Mucosa of rectum (tissue), 2 donors: ENCODE measurements around the gene LENG8.

Experiments used
- H3K27ac ChIP-seq, 2 donors: one replicate each; pipeline ENCODE4 v1.7.0; 2013; ENCODE audit warnings: inconsistent platforms in 2 of 2, low read depth in 2 of 2, low read length in 2 of 2
- H3K27me3 ChIP-seq, 2 donors: one replicate each; pipeline ENCODE4 v1.7.0; 2013; ENCODE audit warnings: low read length in 2 of 2; ENCODE audit not compliant: control insufficient read depth in 2 of 2, insufficient read depth in 2 of 2
- H3K36me3 ChIP-seq, 2 donors: one replicate each; pipeline ENCODE4 v1.7.0; 2013; ENCODE audit warnings: low read length in 2 of 2; ENCODE audit not compliant: control insufficient read depth in 2 of 2, insufficient read depth in 2 of 2
- H3K4me1 ChIP-seq, 2 donors: one replicate each; pipeline ENCODE4 v1.7.0; 2013; ENCODE audit warnings: low read length in 2 of 2, mild to moderate bottlenecking in 1 of 2; ENCODE audit not compliant: control insufficient read depth in 2 of 2, insufficient read depth in 2 of 2
- H3K4me3 ChIP-seq, 2 donors: one replicate each; pipeline ENCODE4 v1.7.0; 2013; ENCODE audit warnings: low read length in 2 of 2
- H3K9ac ChIP-seq, 2 donors: one replicate each; pipeline ENCODE4 v1.7.0; 2013; ENCODE audit warnings: low read length in 2 of 2, low read depth in 1 of 2, mild to moderate bottlenecking in 1 of 2
- H3K9me3 ChIP-seq, 2 donors: one replicate each; pipeline ENCODE4 v1.7.0; 2013; ENCODE audit warnings: low read length in 2 of 2; ENCODE audit not compliant: control insufficient read depth in 2 of 2
- donor health status: healthy.
- donor health status: Normal muscosa, but diverticular disease.

LENG8 gene

GRCh38 chr19:54431255-54431838 lies 17.7 kb upstream of the LENG8 start:
- no peak overlapping the region for H3K4me3 ChIP-seq
- peaks cover 2% of the 10 kb centered on the region in 2 donors for H3K4me1 ChIP-seq
- no peak overlapping the region for H3K27ac ChIP-seq
- H3K36me3 ChIP-seq: no peaks in the 10 kb centered on the region
- no peak overlapping the region for H3K9ac ChIP-seq
- peaks cover 26 to 29% of the 10 kb centered on the region in 2 donors for H3K27me3 ChIP-seq
- no peaks in the 10 kb centered on the region for H3K9me3 ChIP-seq

DNA sequence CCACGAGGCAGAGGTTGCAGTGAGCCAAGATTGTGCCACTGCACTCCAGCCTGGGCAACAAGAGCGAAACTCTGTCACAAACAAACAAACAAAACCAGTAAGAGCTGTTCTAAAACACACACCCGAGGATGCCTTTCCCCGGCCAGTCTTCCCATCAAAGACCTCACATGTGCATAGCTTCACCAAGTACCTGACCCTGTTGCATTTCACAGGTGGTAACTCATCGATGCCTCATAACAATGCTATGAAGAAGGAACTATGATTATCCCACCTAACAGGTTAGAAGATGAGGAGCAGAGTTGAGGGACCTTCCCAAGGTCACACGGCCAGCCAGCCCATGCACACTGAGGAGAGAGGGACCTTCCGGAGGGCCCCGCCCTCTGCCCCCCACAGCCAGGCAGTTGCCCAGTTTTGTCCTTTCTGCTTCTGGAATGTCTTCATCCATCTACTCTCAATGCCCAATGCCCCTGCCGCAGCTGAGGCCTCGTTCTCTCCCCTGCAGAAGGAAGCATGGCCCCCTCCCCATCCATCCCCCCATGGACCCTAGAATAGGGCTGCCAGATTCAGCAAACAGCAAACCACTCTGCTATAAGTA lies 16.8 kb upstream of the LENG8 start:
- H3K9me3 ChIP-seq: no peaks in the 10 kb centered on the region
- H3K4me1 ChIP-seq: peaks cover 2 to 3% of the 10 kb centered on the region in 2 donors
- no peaks in the 10 kb centered on the region for H3K36me3 ChIP-seq
- no peak overlapping the region for H3K9ac ChIP-seq
- H3K4me3 ChIP-seq: no peak overlapping the region
- H3K27me3 ChIP-seq: peaks cover 22 to 26% of the 10 kb centered on the region in 2 donors
- H3K27ac ChIP-seq: no peak overlapping the region

GRCh38 chr19:54433697-54434096 lies 15.3 kb upstream of the LENG8 start:
- Histone ChIP-seq H3K9me3 (no peaks in the 10 kb centered on the region), H3K36me3 (no peaks in the 10 kb centered on the region), H3K27ac (no peak overlapping the region), H3K9ac (no peak overlapping the region), H3K4me1 (peaks cover 2 to 3% of the 10 kb centered on the region in 2 donors), H3K4me3 (no peak overlapping the region), H3K27me3 (peaks cover 19 to 20% of the 10 kb centered on the region in 2 donors)

GRCh38 chr19:54434112-54434872 lies 14.7 kb upstream of the LENG8 start:
- Histone ChIP-seq H3K4me1 (peaks cover 2 to 3% of the 10 kb centered on the region in 2 donors), H3K9me3 (no peaks in the 10 kb centered on the region), H3K27ac (no peak overlapping the region), H3K36me3 (peaks cover 0 to 3% of the 10 kb centered on the region in 2 donors), H3K9ac (no peak overlapping the region), H3K27me3 (peaks cover 16% of the 10 kb centered on the region in 2 donors), H3K4me3 (no peak overlapping the region)

- Histone ChIP-seq H3K27ac (no peak overlapping the region), H3K9ac (no peak overlapping the region), H3K4me3 (no peak overlapping the region), H3K9me3 (no peaks in the 10 kb centered on the region), H3K36me3 (peaks cover 0 to 3% of the 10 kb centered on the region in 2 donors), H3K27me3 (peaks cover 10 to 14% of the 10 kb centered on the region in 2 donors), H3K4me1 (peaks cover 2 to 3% of the 10 kb centered on the region in 2 donors)
These were observed 14.2 kb upstream of the LENG8 start for GRCh38 chr19:54434873-54435214.

- Histone ChIP-seq H3K9ac (no peak overlapping the region), H3K4me3 (no peak overlapping the region), H3K27ac (no peak overlapping the region), H3K4me1 (peaks cover 2 to 3% of the 10 kb centered on the region in 2 donors), H3K27me3 (peaks cover 7 to 10% of the 10 kb centered on the region in 2 donors), H3K9me3 (no peaks in the 10 kb centered on the region), H3K36me3 (peaks cover 0 to 6% of the 10 kb centered on the region in 2 donors)
These were observed 13.4 kb upstream of the LENG8 start for GRCh38 chr19:54435551-54436016.

DNA sequence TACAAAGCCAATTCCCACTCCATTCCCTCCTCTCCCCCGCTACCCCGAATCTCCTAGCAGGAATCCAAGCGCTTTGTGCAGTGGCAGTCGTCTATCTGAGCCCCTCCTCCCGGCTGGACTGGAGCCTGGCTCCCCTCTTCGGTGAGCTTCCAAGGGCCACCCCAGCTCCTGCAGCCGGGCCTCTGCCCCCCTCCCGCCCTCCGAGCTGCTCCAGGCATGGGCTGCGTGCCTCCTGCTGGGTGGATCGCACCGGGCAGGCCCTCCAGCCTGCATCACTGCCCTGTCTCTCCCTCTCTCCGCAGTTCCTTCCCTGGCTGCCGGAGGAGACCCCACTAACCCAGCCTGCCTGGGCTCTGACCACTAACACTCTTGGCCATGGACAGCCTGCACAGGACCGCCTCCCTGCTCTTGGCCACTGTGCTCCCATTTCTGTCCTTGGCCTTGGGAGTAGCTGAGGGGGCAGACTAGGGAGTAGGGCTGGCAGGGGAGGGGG lies 12.9 kb upstream of the LENG8 start:
- Histone ChIP-seq H3K4me1 (peaks cover under 1 to 3% of the 10 kb centered on the region in 2 donors), H3K27ac (no peak overlapping the region), H3K27me3 (peaks cover 7 to 10% of the 10 kb centered on the region in 2 donors), H3K9ac (no peak overlapping the region), H3K9me3 (no peaks in the 10 kb centered on the region), H3K4me3 (no peak overlapping the region), H3K36me3 (peaks cover 0 to 8% of the 10 kb centered on the region in 2 donors)

GRCh38 chr19:54436628-54437252 lies 12.3 kb upstream of the LENG8 start:
- Histone ChIP-seq H3K36me3 (peaks cover 0 to 8% of the 10 kb centered on the region in 2 donors), H3K27ac (no peak overlapping the region), H3K9me3 (no peaks in the 10 kb centered on the region), H3K4me3 (no peak overlapping the region), H3K9ac (no peak overlapping the region), H3K4me1 (peaks cover 0 to 3% of the 10 kb centered on the region in 2 donors), H3K27me3 (peaks cover 7% of the 10 kb centered on the region in 2 donors)

GRCh38 chr19:54439174-54439851 lies 9.7 kb upstream of the LENG8 start:
- peaks cover 0 to 3% of the 10 kb centered on the region in 2 donors for H3K27me3 ChIP-seq
- no peaks in the 10 kb centered on the region for H3K9me3 ChIP-seq
- H3K9ac ChIP-seq: no peak overlapping the region
- no peak overlapping the region for H3K4me3 ChIP-seq
- H3K36me3 ChIP-seq: peaks cover 0 to 8% of the 10 kb centered on the region in 2 donors
- H3K4me1 ChIP-seq: peaks cover 0 to 3% of the 10 kb centered on the region in 2 donors
- H3K27ac ChIP-seq: no peak overlapping the region
